Endothelial cell of umbilical vein (primary cell): ENCODE data around the gene WDR7. TPM values are rescaled to one million over a fixed set of nuclear protein-coding genes. Genes with fewer than 3 reads are reported as not detected.

Experiments used
- BruUV-seq: library from RNA; stranded (reverse); fragments of 400-500 nt; replicated peaks from 2 replicates; lab custom pipeline; 2021; lab: Mats Ljungman, UMichigan
- CTCF ChIA-PET: fragments of 300-600, 350-600 bp; sonication (Branson Sonifier 250); formaldehyde crosslinking; loops from one replicate; lab custom pipeline; 2021; ENCODE audit warnings: antibody characterized with exemption, inconsistent platforms; lab: Charles Lee
- POLR2A ChIA-PET: fragments of 300-600, 350-600 bp; sonication (Branson Sonifier 250); formaldehyde crosslinking; loops from one replicate; lab custom pipeline; 2021; ENCODE audit warnings: antibody characterized with exemption, inconsistent platforms; lab: Charles Lee
- DNase-seq: peaks from one replicate; pipeline ENCODE4 v3.0.0-alpha.2; 2011; ENCODE audit warnings: low read depth, low spot score
- FAIRE-seq: peaks from 2 replicates; lab custom pipeline; 2011; peaks lifted over from hg19 to GRCh38; lab: Jason Lieb, UNC
- H2AFZ ChIP-seq: 2 replicates; pipeline ENCODE4 v1.6.0; 2012; ENCODE audit warnings: low read depth, low read length, control low read depth, inconsistent platforms
- H3K27ac ChIP-seq: 2 replicates; pipeline ENCODE4 v1.5.1; 2011; ENCODE audit warnings: low read depth, mild to moderate bottlenecking, control low read depth, low read length, moderate library complexity; ENCODE audit not compliant: insufficient read depth
- H3K27me3 ChIP-seq, 2 experiments: 2 replicates each; pipeline versions ENCODE4 v1.6.0 to v1.6.1; 2011; ENCODE audit warnings: low read length in 2 of 2, mixed read lengths in 1 of 2; ENCODE audit not compliant: control insufficient read depth in 2 of 2, insufficient read depth in 2 of 2
- H3K36me3 ChIP-seq, 2 experiments: 2 replicates in 1 of 2; 3 replicates in 1 of 2; pipeline ENCODE4 v1.5.1; 2011; ENCODE audit warnings: low read length in 2 of 2, mild to moderate bottlenecking in 1 of 2, moderate library complexity in 1 of 2; ENCODE audit not compliant: control insufficient read depth in 2 of 2, insufficient read depth in 2 of 2; ENCODE audit errors: extremely low read depth in 1 of 2
- H3K4me1 ChIP-seq: 3 replicates; pipeline ENCODE4 v1.5.1; 2011; ENCODE audit warnings: mild to moderate bottlenecking, low read length; ENCODE audit not compliant: control insufficient read depth, insufficient read depth; ENCODE audit errors: extremely low read depth
- H3K4me2 ChIP-seq: 2 replicates; pipeline ENCODE4 v1.6.1; 2011; ENCODE audit warnings: low read length, control low read depth, mixed read lengths; ENCODE audit not compliant: insufficient read depth
- H3K4me3 ChIP-seq, 3 experiments: fragments of 200-600 bp in 1 of 3; sonication (generic), shearing (Covaris generic) in 1 of 3; replicated peaks in 1 of 3; 2 replicates each; pipeline ENCODE4 v1.5.1; 2011 to 2016; ENCODE audit warnings: control low read depth in 3 of 3, low read length in 3 of 3, mild to moderate bottlenecking in 2 of 3, inconsistent platforms in 1 of 3, low read depth in 1 of 3, moderate library complexity in 1 of 3; ENCODE audit not compliant: insufficient read depth in 1 of 3
- H3K79me2 ChIP-seq: 2 replicates; pipeline ENCODE4 v1.6.0; 2012; ENCODE audit warnings: low read length, inconsistent platforms; ENCODE audit not compliant: control insufficient read depth, insufficient read depth
- H3K9ac ChIP-seq: replicated peaks from 2 replicates; pipeline ENCODE3; 2011; ENCODE audit warnings: low read length, control low read depth; ENCODE audit not compliant: insufficient read depth; ENCODE audit errors: extremely low read depth
- H3K9me1 ChIP-seq: replicated peaks from 3 replicates; pipeline ENCODE4 v1.6.0; 2011; ENCODE audit warnings: mild to moderate bottlenecking, low read length; ENCODE audit not compliant: control insufficient read depth, insufficient read depth; ENCODE audit errors: extremely low read depth
- H3K9me3 ChIP-seq: replicated peaks from 2 replicates; pipeline ENCODE4 v1.5.1; 2012; ENCODE audit warnings: low read length, inconsistent platforms; ENCODE audit not compliant: control insufficient read depth, insufficient read depth
- H4K20me1 ChIP-seq: replicated peaks from 2 replicates; pipeline ENCODE3; 2011; ENCODE audit warnings: mild to moderate bottlenecking, low read length; ENCODE audit not compliant: control insufficient read depth, insufficient read depth; ENCODE audit errors: extremely low read depth
- EZH2 ChIP-seq: IDR thresholded peaks from 2 replicates; pipeline ENCODE4 v1.6.1; 2012; ENCODE audit warnings: borderline replicate concordance, low read depth, mild to moderate bottlenecking, moderate library complexity, low read length, inconsistent platforms; ENCODE audit not compliant: severe bottlenecking
- POLR2A ChIP-seq: IDR thresholded peaks from 2 replicates; pipeline ENCODE4 v1.6.1; 2012; ENCODE audit warnings: low read depth, mild to moderate bottlenecking, control low read depth, low read length
- POLR2AphosphoS5 ChIP-seq: IDR thresholded peaks from 2 replicates; pipeline ENCODE4 v1.6.1; 2012; ENCODE audit warnings: low read depth, mild to moderate bottlenecking, control low read depth, low read length, moderate library complexity; ENCODE audit not compliant: insufficient read depth
- dilution Hi-C: fragments of 300-500 bp; cut with MboI; formaldehyde crosslinking; loops from one replicate; pipeline ENCODE4 v1.15.0; 2019; ENCODE audit warnings: low sequenced_read_pairs; ENCODE audit not compliant: extremely low pct_ligation_motif_present
- intact Hi-C: fragments of 100-400 bp; cut with micrococcal nuclease; formaldehyde crosslinking; loops from one replicate; pipeline ENCODE4 v1.10.0; 2022
- polyA plus RNA-seq, 4 experiments: library from polyadenylated mRNA; depleted of rRNA in 3 of 4; stranded (reverse) in 3 of 4; unstranded in 1 of 4; fragments of >200 nt; gene quantifications; 2 replicates each; pipeline versions ENCODE4 v1.2.1 to v1.2.3, GENCODE V29; 2011 to 2012; ENCODE audit warnings: missing spikeins in 1 of 4
- total RNA-seq: library from RNA; stranded (reverse); gene quantifications from 2 replicates; pipeline ENCODE4 v1.2.3, GENCODE V29; 2021
- TF ChIP-seq, protein P1 (sequence below), 2 donors: IDR thresholded peaks; 1 replicate in 1 of 2; 2 replicates in 1 of 2; pipeline ENCODE4 v1.5.1; 2011; ENCODE audit warnings: low read length in 2 of 2, mild to moderate bottlenecking in 2 of 2, moderate library complexity in 2 of 2, control low read depth in 1 of 2, inconsistent platforms in 1 of 2, low read depth in 1 of 2; ENCODE audit not compliant: insufficient read depth in 1 of 2; ENCODE audit errors: extremely low read depth in 1 of 2
- TF ChIP-seq, protein P2 (sequence below): IDR thresholded peaks from 2 replicates; pipeline ENCODE4 v1.6.1; 2011; ENCODE audit not compliant: insufficient read depth, insufficient read length

WDR7 gene
- total and polyA plus RNA-seq, 2 donors (not counting 3 experiments of a cell fraction or from before 2014, with no cell fraction given), result 5.9 to 19.0 TPM

DNA sequence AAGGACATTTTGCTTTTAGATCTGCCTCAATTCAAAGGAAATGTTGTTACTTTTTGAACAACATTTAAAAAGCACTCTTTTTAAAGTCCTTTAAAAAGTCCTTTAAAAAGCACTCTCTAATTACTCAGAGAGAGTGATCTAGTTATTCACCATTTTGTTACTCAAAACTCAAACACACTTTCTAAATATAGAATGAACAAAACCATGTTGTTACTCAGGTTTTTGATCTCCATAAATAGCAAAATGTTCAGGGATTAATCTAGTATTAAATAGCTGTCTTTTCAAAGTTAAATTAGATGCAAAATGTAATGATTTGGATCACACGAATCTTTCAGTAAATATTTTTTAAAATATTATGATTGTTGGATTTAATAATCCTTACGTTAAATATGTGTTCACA, 352.2 kb downstream of the WDR7 start:
- CTCF ChIA-PET, result interaction anchor here (4.0 kb wide), 1 partner anchor 11 kb away, joined by 14 read pairs; no protein-coding TSS in a partner anchor
- no peaks in the 10 kb centered on the region for H3K27me3 ChIP-seq
- no peaks in the 10 kb centered on the region for H3K36me3 ChIP-seq
- dilution Hi-C loops (no loop called here), intact Hi-C loops (loop anchor here (5.0 kb wide), 1 partner anchor 61 kb away; no protein-coding TSS in a partner anchor)
- H4K20me1 ChIP-seq, result no peaks in the 10 kb centered on the region
- DNase-seq (no peak), FAIRE-seq (no peak)
- no peak overlapping the region for H3K4me2 ChIP-seq
- no TSS peak for BruUV-seq
- H3K9ac ChIP-seq, result no peak overlapping the region
- POLR2A ChIA-PET, result no interaction called here
- H3K9me3 ChIP-seq, result no peaks in the 10 kb centered on the region
- no peaks in the 10 kb centered on the region for H3K9me1 ChIP-seq
- H2AFZ ChIP-seq, result no peak overlapping the region
- H3K4me1 ChIP-seq, result peaks cover 14% of the 10 kb centered on the region
- no peaks in the 10 kb centered on the region for H3K79me2 ChIP-seq
- no peak overlapping the region for H3K27ac ChIP-seq
- TF ChIP-seq POLR2AphosphoS5, result no peak
- no peak for TF ChIP-seq EZH2
- TF ChIP-seq, protein P1, sequence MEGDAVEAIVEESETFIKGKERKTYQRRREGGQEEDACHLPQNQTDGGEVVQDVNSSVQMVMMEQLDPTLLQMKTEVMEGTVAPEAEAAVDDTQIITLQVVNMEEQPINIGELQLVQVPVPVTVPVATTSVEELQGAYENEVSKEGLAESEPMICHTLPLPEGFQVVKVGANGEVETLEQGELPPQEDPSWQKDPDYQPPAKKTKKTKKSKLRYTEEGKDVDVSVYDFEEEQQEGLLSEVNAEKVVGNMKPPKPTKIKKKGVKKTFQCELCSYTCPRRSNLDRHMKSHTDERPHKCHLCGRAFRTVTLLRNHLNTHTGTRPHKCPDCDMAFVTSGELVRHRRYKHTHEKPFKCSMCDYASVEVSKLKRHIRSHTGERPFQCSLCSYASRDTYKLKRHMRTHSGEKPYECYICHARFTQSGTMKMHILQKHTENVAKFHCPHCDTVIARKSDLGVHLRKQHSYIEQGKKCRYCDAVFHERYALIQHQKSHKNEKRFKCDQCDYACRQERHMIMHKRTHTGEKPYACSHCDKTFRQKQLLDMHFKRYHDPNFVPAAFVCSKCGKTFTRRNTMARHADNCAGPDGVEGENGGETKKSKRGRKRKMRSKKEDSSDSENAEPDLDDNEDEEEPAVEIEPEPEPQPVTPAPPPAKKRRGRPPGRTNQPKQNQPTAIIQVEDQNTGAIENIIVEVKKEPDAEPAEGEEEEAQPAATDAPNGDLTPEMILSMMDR (IDR thresholded peaks at IDR 0.05; ENCODE audit: extremely low read depth in 1 of 2, insufficient read depth in 1 of 2, low read depth in 1 of 2, low read length in 2 of 2), result no peak
- TF ChIP-seq, protein P2, sequence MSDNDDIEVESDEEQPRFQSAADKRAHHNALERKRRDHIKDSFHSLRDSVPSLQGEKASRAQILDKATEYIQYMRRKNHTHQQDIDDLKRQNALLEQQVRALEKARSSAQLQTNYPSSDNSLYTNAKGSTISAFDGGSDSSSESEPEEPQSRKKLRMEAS, result no peak
- TF ChIP-seq POLR2A, result no peak
- no peak overlapping the region for H3K4me3 ChIP-seq
